GM12878 (cell line): ENCODE measurements around the gene OPCML. TPM values are rescaled to one million over a fixed set of nuclear protein-coding genes. Genes with fewer than 3 reads are reported as not detected.

Experiments used
- ATAC-seq: fragments of 200-7000 bp; cut with Tn5 transposase; 3 replicates; pipeline ENCODE4 v1.9.1; 2020; ENCODE audit warnings: mild to moderate bottlenecking, moderate library complexity
- BruUV-seq: library from RNA; stranded (reverse); fragments of 400-500 nt; replicated peaks from 2 replicates; lab custom pipeline; 2021; lab: Mats Ljungman, UMichigan
- CTCF ChIA-PET: fragments of 300-600 bp; sonication (Branson Sonifier 250); formaldehyde crosslinking; extraction: SDS; loops from one replicate; lab custom pipeline; 2021; ENCODE audit warnings: inconsistent platforms; lab: Yijun Ruan, JAX
- POLR2A ChIA-PET: fragments of 350-600 bp; formaldehyde crosslinking; extraction: SDS; loops from one replicate; lab custom pipeline; 2021; ENCODE audit warnings: inconsistent platforms; lab: Charles Lee
- RAD21 ChIA-PET: fragments of 300-600 bp; sonication (Branson Sonifier 250); formaldehyde crosslinking; loops from one replicate; lab custom pipeline; 2023; ENCODE audit warnings: antibody characterized with exemption; ENCODE audit not compliant: unreplicated experiment; lab: Charles Lee
- SMC1A ChIA-PET: fragments of 300-600 bp; sonication (Branson Sonifier 250); formaldehyde crosslinking; loops from one replicate; lab custom pipeline; 2023; ENCODE audit not compliant: unreplicated experiment, uncharacterized antibody; lab: Charles Lee
- DNase-seq: peaks from one replicate; pipeline ENCODE4 v3.0.0-alpha.2; 2011; ENCODE audit warnings: low read depth, low spot score
- FAIRE-seq: peaks from 3 replicates; lab custom pipeline; 2011; peaks lifted over from hg19 to GRCh38; lab: Jason Lieb, UNC
- H2AFZ ChIP-seq: 2 replicates; pipeline ENCODE4 v1.6.0; 2011; ENCODE audit warnings: low read depth, low read length, control low read depth; ENCODE audit not compliant: control insufficient read depth
- H3K27ac ChIP-seq: 2 replicates; pipeline ENCODE4 v1.5.1; 2011; ENCODE audit warnings: control low read depth; ENCODE audit not compliant: control insufficient read depth, insufficient read depth
- H3K27me3 ChIP-seq, 2 experiments: replicated peaks in 1 of 2; 2 replicates each; pipeline versions ENCODE4 v1.6.0 to v1.6.1; 2011; ENCODE audit warnings: low read length in 1 of 2; ENCODE audit not compliant: control insufficient read depth in 2 of 2, insufficient read depth in 2 of 2
- H3K36me3 ChIP-seq, 2 experiments: 2 replicates each; pipeline ENCODE4 v1.5.1; 2011; ENCODE audit warnings: low read length in 1 of 2; ENCODE audit not compliant: control insufficient read depth in 2 of 2, insufficient read depth in 2 of 2
- H3K4me1 ChIP-seq: 2 replicates; pipeline ENCODE4 v1.6.1; 2011; ENCODE audit warnings: mild to moderate bottlenecking, low read length, moderate library complexity, mixed read lengths; ENCODE audit not compliant: control insufficient read depth, insufficient read depth
- H3K4me2 ChIP-seq: 2 replicates; pipeline ENCODE4 v1.6.0; 2011; ENCODE audit warnings: control low read depth; ENCODE audit not compliant: control insufficient read depth, insufficient read depth
- H3K4me3 ChIP-seq: fragments of 200-600 bp; sonication (generic); 2 replicates; pipeline ENCODE4 v1.5.1; 2016
- H3K79me2 ChIP-seq: 2 replicates; pipeline ENCODE4 v1.6.0; 2011; ENCODE audit warnings: low read length; ENCODE audit not compliant: control insufficient read depth, insufficient read depth
- H3K9ac ChIP-seq: 2 replicates; pipeline ENCODE4 v1.8.0; 2011; ENCODE audit warnings: low read length, control low read depth, mixed read lengths; ENCODE audit not compliant: control insufficient read depth, insufficient read depth
- H3K9me3 ChIP-seq: replicated peaks from 3 replicates; pipeline ENCODE4 v1.5.1; 2011; ENCODE audit warnings: mild to moderate bottlenecking, low read length; ENCODE audit not compliant: control insufficient read depth, insufficient read depth
- H4K20me1 ChIP-seq: 2 replicates; pipeline ENCODE4 v1.6.0; 2011; ENCODE audit not compliant: control insufficient read depth, insufficient read depth
- ESRRA ChIP-seq: IDR thresholded peaks from 2 replicates; pipeline ENCODE4 v1.6.1; 2012; ENCODE audit warnings: mild to moderate bottlenecking, low read length, improper control_type of control experiment
- HDAC2 ChIP-seq: fragments of 200-600 bp; sonication (generic); IDR thresholded peaks from 2 replicates; pipeline ENCODE4 v1.6.1; 2017
- MEF2A ChIP-seq: IDR thresholded peaks from 2 replicates; pipeline ENCODE4 v1.6.1; 2011; ENCODE audit warnings: low read depth, mild to moderate bottlenecking, low read length, moderate library complexity; ENCODE audit not compliant: insufficient read depth
- MYC ChIP-seq: IDR thresholded peaks from 2 replicates; pipeline ENCODE4 v1.6.1; 2011; ENCODE audit warnings: mild to moderate bottlenecking, low read length, moderate library complexity, inconsistent platforms; ENCODE audit not compliant: insufficient read depth, insufficient replicate concordance, insufficient read length, severe bottlenecking
- NR2F1 ChIP-seq: fragments of 450-650 bp; conservative IDR thresholded peaks from 2 replicates; pipeline ENCODE4 v1.6.1; 2017; ENCODE audit warnings: mild to moderate bottlenecking
- NRF1 ChIP-seq: conservative IDR thresholded peaks from 2 replicates; pipeline ENCODE4 v1.6.1; 2011; ENCODE audit warnings: mild to moderate bottlenecking, low read depth, low read length, improper control_type of control experiment
- POU2F2 ChIP-seq: IDR thresholded peaks from 3 replicates; pipeline ENCODE4 v1.6.1; 2011; ENCODE audit warnings: low read depth, mild to moderate bottlenecking, low read length, borderline replicate concordance
- RELA ChIP-seq: fragments of 450-650 bp; IDR thresholded peaks from 2 replicates; pipeline ENCODE4 v1.8.0; 2014; ENCODE audit warnings: borderline replicate concordance; ENCODE audit not compliant: partially characterized antibody
- SIN3A ChIP-seq: IDR thresholded peaks from 2 replicates; pipeline ENCODE4 v1.6.1; 2012; ENCODE audit warnings: low read depth, low read length, improper control_type of control experiment
- SKIL ChIP-seq: fragments of 450-650 bp; IDR thresholded peaks from 2 replicates; pipeline ENCODE4 v1.6.1; 2017; ENCODE audit warnings: mild to moderate bottlenecking, low read depth, inconsistent platforms; ENCODE audit not compliant: poor library complexity, severe bottlenecking
- SPI1 ChIP-seq: IDR thresholded peaks from 2 replicates; pipeline ENCODE4 v1.6.1; 2011; ENCODE audit warnings: low read depth, mild to moderate bottlenecking, low read length, moderate library complexity, borderline replicate concordance; ENCODE audit not compliant: insufficient read depth
- SUZ12 ChIP-seq: fragments of 200-600 bp; sonication (generic); IDR thresholded peaks from one replicate; pipeline ENCODE4 v1.6.1; 2018; ENCODE audit warnings: antibody characterized with exemption, mild to moderate bottlenecking; ENCODE audit not compliant: unreplicated experiment
- ZBTB33 ChIP-seq: fragments of 450-650 bp; IDR thresholded peaks from 2 replicates; pipeline ENCODE4 v1.6.1; 2017; ENCODE audit warnings: mild to moderate bottlenecking
- ZNF384 ChIP-seq: IDR thresholded peaks from 2 replicates; pipeline ENCODE4 v1.6.1; 2012; ENCODE audit warnings: low read depth, mild to moderate bottlenecking, low read length, improper control_type of control experiment, borderline replicate concordance
- WGBS: methylation state at CpG from one replicate; pipeline ENCODE4 v1.1.6; 2016; ENCODE audit warnings: low lambda C conversion rate; ENCODE audit not compliant: insufficient replicate concordance, insufficient coverage; ENCODE audit errors: missing lambda C conversion rate; 5-methylcytosine and 5-hydroxymethylcytosine counted together
- in situ Hi-C: fragments of 300-500 bp; cut with MboI; formaldehyde crosslinking; loops from 9 replicates; pipeline ENCODE4 v1.14.3; 2018; ENCODE audit warnings: mixed read lengths
- intact Hi-C: fragments of 100-400 bp; cut with micrococcal nuclease; formaldehyde crosslinking; loops from one replicate; pipeline ENCODE4 v1.14.2; 2022; ENCODE audit not compliant: unreplicated experiment
- polyA plus RNA-seq, 11 experiments: library from polyadenylated mRNA; depleted of rRNA in 4 of 11; unstranded in 6 of 11; stranded (reverse) in 5 of 11; fragments of >200 nt; fragmentation: Nextera tagmentation in 4 of 11; fragmentation: Illumina TruSeq in 1 of 11; extraction: Ambion mirVana in 4 of 11; extraction: Trizol in 1 of 11; gene quantifications; 1 replicate in 1 of 11; 2 replicates in 10 of 11; pipeline versions ENCODE4 v1.2.1 to v1.2.3, GENCODE V29; 2011 to 2016; ENCODE audit warnings: inconsistent platforms in 2 of 11, missing spikeins in 2 of 11, low read depth in 1 of 11
- total RNA-seq, 4 experiments: library from RNA; depleted of rRNA in 3 of 4; stranded (reverse); fragments of >200 nt in 3 of 4; fragmentation: Illumina TruSeq in 1 of 4; extraction: Trizol in 1 of 4; gene quantifications; 2 replicates each; pipeline versions ENCODE4 v1.2.1 to v1.2.3, GENCODE V29; 2013 to 2021

OPCML gene
- total and polyA plus RNA-seq, 10 of the 15 experiments (the other 5 are each of a cell fraction or from before 2014, with no cell fraction given), result 0.84 TPM; not detected in 9

- Histone ChIP-seq H3K4me2 (no peak overlapping the region), H3K9me3 (no peaks in the 10 kb centered on the region), H3K27me3 (no peaks in the 10 kb centered on the region; a peak in 1 of 4 replicates), H3K4me1 (no peaks in the 10 kb centered on the region), H3K79me2 (no peaks in the 10 kb centered on the region), H4K20me1 (no peaks in the 10 kb centered on the region), H2AFZ (no peak overlapping the region), H3K36me3 (no peaks in the 10 kb centered on the region), H3K27ac (no peak overlapping the region), H3K4me3 (no peak overlapping the region), H3K9ac (no peak overlapping the region)
- CTCF ChIA-PET, result no interaction called here
- in situ Hi-C loops (no loop called here), intact Hi-C loops (no loop called here)
- BruUV-seq, result no TSS peak
- RAD21 ChIA-PET, result no interaction called here
- FAIRE-seq (no peak), DNase-seq (no peak), ATAC-seq (no peak)
- POLR2A ChIA-PET, result no interaction called here
- 23% methylated on average over 6 of the region's 6 CpGs for WGBS
- SMC1A ChIA-PET, result no interaction called here
- TF ChIP-seq SPI1 (peak; percentile 57; the same call in 1 of the 2 replicates), ESRRA (no peak)
Observed at GRCh38 chr11:132742929-132743328, 789.4 kb downstream of the OPCML start.

GRCh38 chr11:132734217-132734616 lies 798.1 kb downstream of the OPCML start:
- Histone ChIP-seq H3K27ac (no peak overlapping the region), H3K9ac (no peak overlapping the region), H3K9me3 (no peaks in the 10 kb centered on the region), H4K20me1 (no peaks in the 10 kb centered on the region), H3K4me2 (no peak overlapping the region), H3K4me3 (no peak overlapping the region), H3K4me1 (no peaks in the 10 kb centered on the region), H2AFZ (no peak overlapping the region), H3K27me3 (no peaks in the 10 kb centered on the region), H3K79me2 (no peaks in the 10 kb centered on the region), H3K36me3 (no peaks in the 10 kb centered on the region)
- WGBS, result 3% methylated on average over 2 of the region's 2 CpGs
- in situ Hi-C loops (no loop called here), intact Hi-C loops (no loop called here)
- ChIA-PET RAD21 (no interaction called here), SMC1A (no interaction called here), CTCF (no interaction called here), POLR2A (no interaction called here)
- DNase-seq (no peak), ATAC-seq (no peak), FAIRE-seq (no peak)
- BruUV-seq, result no TSS peak
- TF ChIP-seq HDAC2 (no peak), RELA (no peak), SIN3A (no peak), MYC (no peak), SKIL (no peak), ZBTB33 (no peak), NR2F1 (no peak), MEF2A (no peak), ZNF384 (no peak), NRF1 (no peak), POU2F2 (no peak), SUZ12 (no peak)
